Sigmoid colon (tissue), 7 donors: Measurements from ENCODE around the gene LYSMD4. TPM values are rescaled to one million over a fixed set of nuclear protein-coding genes. Genes with fewer than 3 reads are reported as not detected.

Source experiments
- DNase-seq: peaks from one replicate; pipeline ENCODE4 v3.0.0-alpha.2; 2019
- H3K27ac ChIP-seq, 4 donors: fragments of 200-600 bp; sonication (generic); one replicate each; pipeline ENCODE4 v1.5.1; 2016 to 2019; ENCODE audit warnings: mild to moderate bottlenecking in 1 of 4
- H3K27me3 ChIP-seq, 3 donors: fragments of 200-600 bp; sonication (generic); one replicate each; pipeline ENCODE4 v1.5.1; 2019; ENCODE audit warnings: mild to moderate bottlenecking in 1 of 3
- H3K36me3 ChIP-seq, 4 donors: fragments of 200-600 bp; sonication (generic); one replicate each; pipeline ENCODE4 v1.5.1; 2016 to 2019
- H3K4me1 ChIP-seq, 4 donors: fragments of 200-600 bp; sonication (generic); one replicate each; pipeline ENCODE4 v1.5.1; 2017 to 2019
- H3K4me3 ChIP-seq, 4 donors: fragments of 200-600 bp; sonication (generic); one replicate each; pipeline ENCODE4 v1.5.1; 2017 to 2019; ENCODE audit warnings: mild to moderate bottlenecking in 2 of 4, moderate library complexity in 1 of 4
- H3K9me3 ChIP-seq, 4 donors: fragments of 200-600 bp in 3 of 4; sonication (generic) in 3 of 4; one replicate each; pipeline versions ENCODE4 v1.5.1 to v1.6.1; 2013 to 2019
- EP300 ChIP-seq, 4 donors: sonication (generic); formaldehyde crosslinking; IDR thresholded peaks; one replicate each; pipeline ENCODE4 v1.6.1; 2017; ENCODE audit warnings: antibody characterized with exemption in 4 of 4
- POLR2A ChIP-seq, 2 donors: fragments of 450-650 bp; IDR thresholded peaks; one replicate each; pipeline ENCODE4 v1.6.1; 2016; ENCODE audit warnings: antibody characterized with exemption in 2 of 2, mild to moderate bottlenecking in 2 of 2, moderate library complexity in 2 of 2
- POLR2AphosphoS5 ChIP-seq, 4 donors: sonication (generic); formaldehyde crosslinking; IDR thresholded peaks; one replicate each; pipeline ENCODE4 v1.6.1; 2017; ENCODE audit warnings: antibody characterized with exemption in 4 of 4
- WGBS, 2 donors: extraction: QIAGEN DNeasy Blood & Tissue Kit; methylation state at CpG; one replicate each; pipeline ENCODE4 v1.1.7; 2013; 5-methylcytosine and 5-hydroxymethylcytosine counted together
- intact Hi-C: fragments of 100-400 bp; cut with DNase I; formaldehyde crosslinking; loops from one replicate; pipeline ENCODE4 v1.15.1; 2023
- polyA plus RNA-seq, 3 donors: library from polyadenylated mRNA; stranded (reverse); fragments of 200-250 nt; gene quantifications; one replicate each; pipeline ENCODE4 v1.2.3, GENCODE V29; 2013
- total RNA-seq, 4 donors: library from RNA; depleted of rRNA; stranded (reverse); fragments of >200 nt; gene quantifications; one replicate each; pipeline ENCODE4 v1.1.0, GENCODE V29; 2016
- TF ChIP-seq, protein P1 (sequence below), 4 experiments: fragments of 450-650 bp in 3 of 4; fragments of 200-600 bp in 1 of 4; IDR thresholded peaks; one replicate each; pipeline ENCODE4 v1.5.1; 2016 to 2019; ENCODE audit warnings: antibody characterized with exemption in 4 of 4, mild to moderate bottlenecking in 3 of 4, moderate library complexity in 2 of 4
- donor health status: healthy with polysubstance abuse.
- donor health status: Bipolar disorder and iron deficiency.
- donor health status: healthy.

LYSMD4 gene
- total and polyA plus RNA-seq, 7 donors = 5.1 to 15.3 (median 7.1) TPM

DNA sequence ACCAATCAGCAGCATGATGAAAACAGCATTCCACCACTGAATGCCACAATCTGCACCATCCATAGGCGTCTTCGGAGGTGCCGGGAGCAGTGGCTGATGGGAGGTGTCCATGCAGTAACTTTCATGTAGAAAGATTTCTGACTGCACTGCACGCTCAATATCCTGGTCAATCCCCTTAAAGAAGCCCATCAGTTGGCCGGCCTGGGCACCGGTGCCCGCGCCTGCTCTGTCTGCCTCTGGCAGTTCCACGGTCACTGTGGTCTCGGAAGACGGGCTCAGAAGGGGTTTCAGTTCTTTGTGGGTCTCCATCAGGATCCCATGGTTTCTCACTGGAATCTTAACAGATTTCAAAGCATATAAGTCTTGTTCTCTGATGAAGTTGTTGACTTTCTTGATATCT, 3.9 kb downstream of the LYSMD4 start:
- no peaks in the 10 kb centered on the region for H3K9me3 ChIP-seq
- peaks cover 0 to 32% (median 20%) of the 10 kb centered on the region in 4 donors for H3K4me1 ChIP-seq
- intact Hi-C loops = no loop called here
- TF ChIP-seq, protein P1, sequence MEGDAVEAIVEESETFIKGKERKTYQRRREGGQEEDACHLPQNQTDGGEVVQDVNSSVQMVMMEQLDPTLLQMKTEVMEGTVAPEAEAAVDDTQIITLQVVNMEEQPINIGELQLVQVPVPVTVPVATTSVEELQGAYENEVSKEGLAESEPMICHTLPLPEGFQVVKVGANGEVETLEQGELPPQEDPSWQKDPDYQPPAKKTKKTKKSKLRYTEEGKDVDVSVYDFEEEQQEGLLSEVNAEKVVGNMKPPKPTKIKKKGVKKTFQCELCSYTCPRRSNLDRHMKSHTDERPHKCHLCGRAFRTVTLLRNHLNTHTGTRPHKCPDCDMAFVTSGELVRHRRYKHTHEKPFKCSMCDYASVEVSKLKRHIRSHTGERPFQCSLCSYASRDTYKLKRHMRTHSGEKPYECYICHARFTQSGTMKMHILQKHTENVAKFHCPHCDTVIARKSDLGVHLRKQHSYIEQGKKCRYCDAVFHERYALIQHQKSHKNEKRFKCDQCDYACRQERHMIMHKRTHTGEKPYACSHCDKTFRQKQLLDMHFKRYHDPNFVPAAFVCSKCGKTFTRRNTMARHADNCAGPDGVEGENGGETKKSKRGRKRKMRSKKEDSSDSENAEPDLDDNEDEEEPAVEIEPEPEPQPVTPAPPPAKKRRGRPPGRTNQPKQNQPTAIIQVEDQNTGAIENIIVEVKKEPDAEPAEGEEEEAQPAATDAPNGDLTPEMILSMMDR (IDR thresholded peaks at IDR 0.05) = no peak
- TF ChIP-seq POLR2AphosphoS5 (IDR thresholded peaks at IDR 0.05) (no peak), POLR2A (IDR thresholded peaks at IDR 0.05) (no peak)
- WGBS, 2 donors = 92 to 95% methylated on average over 11 of the region's 11 CpGs
- DNase-seq = no peak
- peaks cover 0 to 21% (median 6%) of the 10 kb centered on the region in 4 donors for H3K36me3 ChIP-seq
- H3K4me3 ChIP-seq = no peak overlapping the region
- H3K27me3 ChIP-seq = no peaks in the 10 kb centered on the region
- no peak overlapping the region for H3K27ac ChIP-seq

DNA sequence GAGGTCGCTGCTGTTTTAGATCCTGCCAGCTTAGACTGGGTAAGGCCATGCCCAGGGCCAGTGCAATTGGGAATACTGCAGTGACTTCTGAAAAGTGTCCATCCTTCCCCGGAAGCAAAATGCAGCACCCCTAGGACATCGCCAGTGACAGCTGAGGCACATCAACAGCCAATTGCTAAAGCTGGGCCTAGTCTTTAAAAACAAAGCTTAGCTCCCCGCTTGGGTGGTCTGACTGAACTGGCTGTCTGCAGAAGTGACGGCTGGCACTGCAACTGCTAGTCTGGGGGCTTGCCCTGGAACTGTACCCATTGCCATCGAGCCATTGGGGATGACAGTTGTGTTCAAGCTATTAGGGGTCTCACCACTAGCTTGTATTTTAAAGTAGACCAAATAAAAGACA, 4.3 kb downstream of the LYSMD4 start:
- 85 to 91% methylated on average over 6 of the region's 6 CpGs for WGBS, 2 donors
- Histone ChIP-seq H3K4me3 (no peak overlapping the region), H3K27ac (no peak overlapping the region), H3K9me3 (no peaks in the 10 kb centered on the region), H3K4me1 (peaks cover 0 to 32% (median 20%) of the 10 kb centered on the region in 4 donors), H3K36me3 (peaks cover 0 to 21% (median 6%) of the 10 kb centered on the region in 4 donors), H3K27me3 (no peaks in the 10 kb centered on the region)
- DNase-seq = no peak
- intact Hi-C loops = no loop called here
- TF ChIP-seq, protein P1 (IDR thresholded peaks at IDR 0.05) = no peak

DNA sequence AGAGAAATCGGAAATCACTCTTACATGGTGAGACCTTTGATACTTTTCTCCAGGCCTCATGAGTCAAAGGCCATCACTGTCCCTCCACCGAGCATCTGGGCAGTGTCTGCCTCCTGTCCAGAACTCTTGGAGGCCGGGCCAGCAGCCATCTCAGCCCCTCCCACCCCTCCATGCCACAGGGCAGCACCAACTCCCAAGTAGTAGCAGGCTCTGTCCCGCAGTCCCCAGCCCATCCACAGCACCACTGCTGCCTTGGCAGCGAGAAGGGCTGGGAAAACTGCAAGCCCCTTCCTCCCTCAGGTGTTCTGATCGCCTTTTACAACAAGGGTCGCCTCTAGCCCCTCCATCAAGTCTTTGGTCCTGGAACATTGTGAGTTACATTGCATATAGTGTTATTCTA, 5.5 kb downstream of the LYSMD4 start:
- Histone ChIP-seq H3K4me3 (no peak overlapping the region), H3K36me3 (peaks cover 0 to 21% (median 6%) of the 10 kb centered on the region in 4 donors), H3K27ac (no peak overlapping the region), H3K27me3 (no peaks in the 10 kb centered on the region), H3K9me3 (no peaks in the 10 kb centered on the region), H3K4me1 (peaks cover 0 to 29% (median 19%) of the 10 kb centered on the region in 4 donors)
- no peak for DNase-seq
- TF ChIP-seq POLR2A (IDR thresholded peaks at IDR 0.05) (no peak), EP300 (IDR thresholded peaks at IDR 0.05) (no peak)
- WGBS, 2 donors = 81 to 84% methylated on average over 7 of the region's 7 CpGs
- intact Hi-C loops = no loop called here

DNA sequence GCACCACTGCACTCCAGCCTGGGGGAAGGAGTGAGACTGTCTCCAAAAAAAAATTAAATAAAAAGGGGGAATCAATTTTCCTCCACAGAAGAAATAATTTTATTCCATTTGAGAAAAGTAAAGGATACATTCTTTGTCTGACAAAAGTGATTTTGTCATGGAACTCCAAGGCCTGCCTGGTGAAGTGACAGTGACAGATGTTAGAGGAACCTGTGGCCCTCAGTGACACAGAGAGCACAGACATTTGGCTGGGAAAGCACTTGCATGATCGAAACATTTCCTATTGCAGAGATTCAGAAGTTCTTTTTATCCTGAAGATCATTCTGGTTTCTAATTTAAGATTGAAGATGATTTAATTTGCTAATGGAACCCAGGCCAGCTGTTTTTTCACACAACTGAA, 5.9 kb downstream of the LYSMD4 start:
- Histone ChIP-seq H3K4me1 (peaks cover 0 to 29% (median 17%) of the 10 kb centered on the region in 4 donors), H3K4me3 (no peak overlapping the region), H3K36me3 (peaks cover 0 to 21% (median 6%) of the 10 kb centered on the region in 4 donors), H3K27me3 (no peaks in the 10 kb centered on the region), H3K9me3 (no peaks in the 10 kb centered on the region), H3K27ac (no peak overlapping the region)
- intact Hi-C loops = no loop called here
- no peak for DNase-seq
- 84 to 88% methylated on average over 1 of the region's 1 CpG for WGBS, 2 donors
- TF ChIP-seq POLR2A (IDR thresholded peaks at IDR 0.05) = no peak
- TF ChIP-seq POLR2AphosphoS5 (IDR thresholded peaks at IDR 0.05) = no peak
- no peak for TF ChIP-seq EP300 (IDR thresholded peaks at IDR 0.05)
- TF ChIP-seq, protein P1 (IDR thresholded peaks at IDR 0.05) = no peak

DNA sequence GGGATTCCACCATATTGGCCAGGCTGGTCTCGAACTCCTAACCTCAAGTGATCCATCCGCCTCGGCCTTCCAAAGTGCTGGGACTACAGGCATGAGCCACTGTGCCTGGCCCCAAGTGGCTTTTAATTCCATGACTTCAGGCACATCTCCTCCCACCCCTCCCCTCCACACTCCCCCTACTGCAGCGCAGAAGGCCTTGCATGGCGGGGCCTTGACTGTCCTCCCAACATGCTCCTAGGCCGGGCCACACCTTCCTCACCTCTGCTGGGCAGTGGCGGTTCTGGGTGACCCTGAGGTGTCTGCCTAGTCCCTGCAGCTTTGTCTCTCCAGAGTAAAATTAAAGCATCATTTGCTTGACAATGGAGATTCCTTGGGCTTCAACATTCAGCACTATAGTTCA, 6.9 kb downstream of the LYSMD4 start:
- Histone ChIP-seq H3K9me3 (no peaks in the 10 kb centered on the region), H3K36me3 (peaks cover 0 to 21% (median 6%) of the 10 kb centered on the region in 4 donors), H3K4me3 (no peak overlapping the region), H3K27ac (no peak overlapping the region), H3K27me3 (no peaks in the 10 kb centered on the region), H3K4me1 (peaks cover 0 to 20% (median 7%) of the 10 kb centered on the region in 4 donors)
- TF ChIP-seq, protein P1 (IDR thresholded peaks at IDR 0.05) = no peak
- TF ChIP-seq POLR2AphosphoS5 (IDR thresholded peaks at IDR 0.05) (no peak), EP300 (IDR thresholded peaks at IDR 0.05) (no peak), POLR2A (IDR thresholded peaks at IDR 0.05) (no peak)
- 82 to 90% methylated on average over 7 of the region's 7 CpGs for WGBS, 2 donors
- no peak for DNase-seq
- intact Hi-C loops = no loop called here
